OCI-LY7 (cell line): ENCODE results near the gene SNX12. TPM values are rescaled to one million over a fixed set of nuclear protein-coding genes. Genes with fewer than 3 reads are reported as not detected.
A peak's percentile ranks its signal among the peaks of the same experiment; 100 is the strongest.

Experiments
- BruUV-seq: library from RNA; stranded (reverse); fragments of 400-500 nt; replicated peaks from 2 replicates; lab custom pipeline; 2021; lab: Mats Ljungman, UMichigan
- CTCF ChIA-PET: fragments of 300-600 bp; sonication (Branson Sonifier 250); formaldehyde crosslinking; loops from one replicate; lab custom pipeline; 2022; ENCODE audit warnings: antibody characterized with exemption; ENCODE audit not compliant: unreplicated experiment; lab: Charles Lee
- POLR2A ChIA-PET: fragments of 300-600 bp; sonication (Branson Sonifier 250); formaldehyde crosslinking; loops from one replicate; lab custom pipeline; 2022; ENCODE audit warnings: antibody characterized with exemption; lab: Charles Lee
- DNase-seq: peaks from one replicate; pipeline ENCODE4 v3.0.0-alpha.2; 2015; ENCODE audit warnings: low spot score
- H2AFZ ChIP-seq: fragments of 200-600 bp; sonication (generic), shearing (Covaris generic); 2 replicates; pipeline ENCODE4 v1.6.1; 2014; ENCODE audit warnings: mild to moderate bottlenecking, antibody characterized with exemption, low read length, moderate library complexity
- H3K27ac ChIP-seq: fragments of 200-600 bp; sonication (generic); 2 replicates; pipeline ENCODE4 v1.5.1; 2014; ENCODE audit warnings: mixed run types, low read depth, mild to moderate bottlenecking, moderate library complexity, low read length, inconsistent platforms; ENCODE audit not compliant: poor library complexity, severe bottlenecking
- H3K36me3 ChIP-seq: fragments of 200-600 bp; sonication (generic); 2 replicates; pipeline ENCODE4 v1.6.1; 2014; ENCODE audit warnings: mild to moderate bottlenecking, antibody characterized with exemption, low read length, moderate library complexity, mixed read lengths; ENCODE audit not compliant: insufficient read depth
- H3K4me1 ChIP-seq: fragments of 200-600 bp; sonication (generic); 2 replicates; pipeline ENCODE4 v1.5.1; 2014; ENCODE audit warnings: mild to moderate bottlenecking, low read length; ENCODE audit not compliant: insufficient read depth, poor library complexity, severe bottlenecking
- H3K4me2 ChIP-seq: fragments of 200-600 bp; sonication (generic); 2 replicates; pipeline ENCODE4 v1.6.1; 2014; ENCODE audit warnings: mild to moderate bottlenecking, low read length
- H3K4me3 ChIP-seq: fragments of 200-600 bp; sonication (generic); 2 replicates; pipeline ENCODE4 v1.5.1; 2014; ENCODE audit warnings: mild to moderate bottlenecking, low read depth, low read length; ENCODE audit not compliant: poor library complexity, severe bottlenecking
- H3K79me2 ChIP-seq: fragments of 200-600 bp; sonication (generic); 2 replicates; pipeline ENCODE4 v1.6.1; 2016; ENCODE audit warnings: low read depth, mild to moderate bottlenecking, low read length, moderate library complexity, mixed read lengths; ENCODE audit not compliant: insufficient read depth
- H3K9me2 ChIP-seq: fragments of 200-600 bp; sonication (generic); 2 replicates; pipeline ENCODE4 v1.6.1; 2016; ENCODE audit warnings: mild to moderate bottlenecking, low read length, mixed read lengths; ENCODE audit not compliant: insufficient read depth
- H3K9me3 ChIP-seq: fragments of 200-600 bp; sonication (generic); 2 replicates; pipeline ENCODE4 v1.6.1; 2014; ENCODE audit warnings: mild to moderate bottlenecking, mixed run types, low read length, mixed read lengths
- H4K20me1 ChIP-seq: fragments of 200-600 bp; sonication (generic); 2 replicates; pipeline ENCODE4 v1.6.1; 2014; ENCODE audit warnings: mild to moderate bottlenecking, antibody characterized with exemption, low read length, moderate library complexity, mixed read lengths; ENCODE audit not compliant: insufficient read depth
- CTCF ChIP-seq: fragments of 200-600 bp; sonication (generic); conservative IDR thresholded peaks from 2 replicates; pipeline ENCODE4 v1.5.1; 2014; ENCODE audit warnings: mild to moderate bottlenecking, antibody characterized with exemption, low read length, moderate library complexity, mixed read lengths
- EZH2phosphoT487 ChIP-seq: fragments of 200-600 bp; sonication (generic); IDR thresholded peaks from 2 replicates; pipeline ENCODE4 v1.6.1; 2018; ENCODE audit warnings: low read depth, borderline replicate concordance, mild to moderate bottlenecking, mixed run types, antibody characterized with exemption, low read length, moderate library complexity, mixed read lengths
- intact Hi-C: fragments of 100-400 bp; cut with micrococcal nuclease; formaldehyde crosslinking; loops from one replicate; pipeline ENCODE4 v1.10.0; 2022; ENCODE audit not compliant: unreplicated experiment
- total RNA-seq, 2 experiments: library from RNA; depleted of rRNA in 1 of 2; stranded (reverse); fragments of >200 nt in 1 of 2; shearing (Covaris generic) in 1 of 2; gene quantifications; 2 replicates each; pipeline ENCODE4 v1.2.3, GENCODE V29; 2014 to 2022

Gene SNX12
- total RNA-seq, 2 experiments from 2014 or later, result 24.8 to 28.7 TPM

- H3K4me3 ChIP-seq, result no peak overlapping the region
- ChIA-PET CTCF (no interaction called here), POLR2A (no interaction called here)
- TF ChIP-seq EZH2phosphoT487 (no peak), CTCF (no peak)
- no TSS peak for BruUV-seq
- H3K9me3 ChIP-seq, result no peaks in the 10 kb centered on the region
- no peaks in the 10 kb centered on the region for H4K20me1 ChIP-seq
- peaks cover 32% of the 10 kb centered on the region for H3K36me3 ChIP-seq
- H3K4me1 ChIP-seq, result peaks cover 51% of the 10 kb centered on the region
- H3K9me2 ChIP-seq, result no peaks in the 10 kb centered on the region
- DNase-seq, result no peak
- H3K4me2 ChIP-seq, result peak overlapping the region; percentile 29; the same call in 1 of the 2 replicates
- no peak overlapping the region for H2AFZ ChIP-seq
- no peak overlapping the region for H3K27ac ChIP-seq
- intact Hi-C loops, result no loop called here
- peaks cover 15% of the 10 kb centered on the region; the same call in 1 of the 2 replicates for H3K79me2 ChIP-seq
These were observed 40.9 kb upstream of the SNX12 start for GRCh38 chrX:71109051-71109450.

GRCh38 chrX:71107762-71108360 is 39.7 kb upstream of the SNX12 start:
- no TSS peak for BruUV-seq

More at GRCh38 chrX:71107762-71108360, 39.7 kb upstream of the SNX12 start:
- ChIA-PET CTCF (no interaction called here), POLR2A (interaction anchor here (0.5 to 0.6 kb wide), 2 partner anchors 475 to 812 kb away, joined by 3 to 6 read pairs; no protein-coding TSS in a partner anchor)
- H3K79me2 ChIP-seq, result peaks cover 15% of the 10 kb centered on the region; the same call in 1 of the 2 replicates
- H3K4me2 ChIP-seq, result peak overlapping the region; percentile 12; the same call in 1 of the 2 replicates
- TF ChIP-seq EZH2phosphoT487, result no peak
- no peak for TF ChIP-seq CTCF
- intact Hi-C loops, result no loop called here
- no peak overlapping the region for H2AFZ ChIP-seq
- H3K9me3 ChIP-seq, result no peaks in the 10 kb centered on the region
- no peak for DNase-seq
- H3K27ac ChIP-seq, result no peak overlapping the region
- H3K4me3 ChIP-seq, result no peak overlapping the region
- H4K20me1 ChIP-seq, result no peaks in the 10 kb centered on the region
- peaks cover 54% of the 10 kb centered on the region for H3K4me1 ChIP-seq
- peaks cover 32% of the 10 kb centered on the region for H3K36me3 ChIP-seq
- H3K9me2 ChIP-seq, result no peaks in the 10 kb centered on the region
